ENCODE data around the gene RAB8A. TPM values are rescaled to one million over a fixed set of nuclear protein-coding genes. Genes with fewer than 3 reads are reported as not detected.

The RAB8A gene
- total RNA-seq, 1 experiment from 2014 or later: 74.0 TPM

DNA sequence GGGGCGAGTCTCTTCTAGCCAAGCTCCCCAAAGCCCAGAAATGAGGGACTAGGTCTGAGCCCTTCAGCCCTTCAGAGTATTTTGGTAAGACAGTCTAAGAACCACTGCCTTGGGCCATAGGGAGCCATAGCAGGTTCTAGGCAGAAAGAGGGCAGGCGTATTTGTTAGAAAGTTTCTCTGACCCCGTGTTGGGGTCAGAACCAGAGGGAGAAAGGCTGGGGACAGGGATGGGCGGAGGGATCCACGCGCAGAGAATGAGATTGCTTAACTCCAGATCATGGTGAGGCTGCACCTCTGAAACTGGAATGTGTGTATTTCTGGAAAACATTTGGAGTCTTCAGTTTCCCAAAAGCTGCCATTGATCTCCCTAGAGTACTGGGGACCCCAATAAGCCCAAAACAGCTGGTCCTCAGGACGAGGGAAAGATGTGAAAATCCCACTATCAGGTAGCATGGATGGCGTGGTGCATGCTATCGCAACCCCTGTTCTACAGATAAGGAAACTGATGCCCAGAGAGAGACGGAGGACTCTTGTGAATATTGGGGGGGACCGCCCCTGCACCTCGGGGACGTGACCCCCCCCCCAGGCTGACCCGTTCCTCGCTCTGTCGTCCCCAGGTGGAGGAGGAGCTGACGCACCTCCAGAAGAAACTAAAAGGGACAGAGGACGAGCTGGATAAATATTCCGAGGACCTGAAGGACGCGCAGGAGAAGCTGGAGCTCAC, 36.1 kb upstream of the RAB8A start (continued):
- TF ChIP-seq, protein P1, sequence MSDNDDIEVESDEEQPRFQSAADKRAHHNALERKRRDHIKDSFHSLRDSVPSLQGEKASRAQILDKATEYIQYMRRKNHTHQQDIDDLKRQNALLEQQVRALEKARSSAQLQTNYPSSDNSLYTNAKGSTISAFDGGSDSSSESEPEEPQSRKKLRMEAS (CRISPR knock-in tag; IDR thresholded peaks at IDR 0.05): 0 out of 2 replicates have a peak, but pooled peaks have one; percentile 13
- no peak for TF ChIP-seq FOXJ3 (CRISPR knock-in tag; IDR thresholded peaks at IDR 0.05; ENCODE audit: borderline replicate concordance)
- TF ChIP-seq, protein P2, sequence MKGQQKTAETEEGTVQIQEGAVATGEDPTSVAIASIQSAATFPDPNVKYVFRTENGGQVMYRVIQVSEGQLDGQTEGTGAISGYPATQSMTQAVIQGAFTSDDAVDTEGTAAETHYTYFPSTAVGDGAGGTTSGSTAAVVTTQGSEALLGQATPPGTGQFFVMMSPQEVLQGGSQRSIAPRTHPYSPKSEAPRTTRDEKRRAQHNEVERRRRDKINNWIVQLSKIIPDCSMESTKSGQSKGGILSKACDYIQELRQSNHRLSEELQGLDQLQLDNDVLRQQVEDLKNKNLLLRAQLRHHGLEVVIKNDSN (CRISPR knock-in tag; IDR thresholded peaks at IDR 0.05): no peak
- TF ChIP-seq, protein P3, sequence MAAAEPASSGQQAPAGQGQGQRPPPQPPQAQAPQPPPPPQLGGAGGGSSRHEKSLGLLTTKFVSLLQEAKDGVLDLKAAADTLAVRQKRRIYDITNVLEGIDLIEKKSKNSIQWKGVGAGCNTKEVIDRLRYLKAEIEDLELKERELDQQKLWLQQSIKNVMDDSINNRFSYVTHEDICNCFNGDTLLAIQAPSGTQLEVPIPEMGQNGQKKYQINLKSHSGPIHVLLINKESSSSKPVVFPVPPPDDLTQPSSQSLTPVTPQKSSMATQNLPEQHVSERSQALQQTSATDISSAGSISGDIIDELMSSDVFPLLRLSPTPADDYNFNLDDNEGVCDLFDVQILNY (CRISPR knock-in tag; IDR thresholded peaks at IDR 0.05): no peak

DNA sequence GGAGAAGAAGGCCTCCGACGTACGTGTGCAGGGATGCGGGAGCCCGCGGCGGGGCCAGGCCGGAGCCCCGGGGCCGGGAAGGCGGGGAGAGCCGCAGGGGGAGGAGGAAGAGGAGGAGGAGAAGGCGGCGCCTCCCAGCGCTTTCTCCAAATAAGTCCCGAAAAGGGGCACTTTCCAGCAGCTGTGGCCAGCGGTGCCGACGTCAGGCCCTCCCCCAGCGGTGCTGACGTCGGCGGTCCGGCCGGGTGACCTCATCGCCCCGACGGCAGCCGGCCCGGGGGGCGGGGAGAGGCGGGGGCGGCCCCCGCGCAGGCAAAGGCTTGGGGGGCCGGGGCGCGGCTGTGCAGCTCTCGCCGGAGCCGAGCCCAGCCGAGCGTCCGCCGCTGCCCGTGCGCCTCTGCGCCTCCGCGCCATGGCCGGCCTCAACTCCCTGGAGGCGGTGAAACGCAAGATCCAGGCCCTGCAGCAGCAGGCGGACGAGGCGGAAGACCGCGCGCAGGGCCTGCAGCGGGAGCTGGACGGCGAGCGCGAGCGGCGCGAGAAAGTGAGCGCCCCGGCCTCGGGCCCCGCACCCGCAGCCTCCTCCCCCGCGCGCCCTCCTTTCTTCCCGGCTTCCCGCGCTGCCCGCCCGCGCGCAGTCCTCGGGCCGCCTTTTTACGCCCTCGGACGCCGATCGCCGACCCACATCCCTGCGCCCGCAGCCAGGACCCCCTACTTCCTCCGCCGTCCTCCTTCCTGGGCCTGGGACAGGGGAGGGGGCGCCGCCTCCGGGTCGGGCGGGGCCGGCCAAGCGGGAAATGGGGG, 35.3 kb upstream of the RAB8A start, which contains the start of gene TPM4:
Gene TPM4, plus strand, starts transcription at position 342 of the 804 bp plus-strand sequence. Its CDS starts 71 bp downstream, at position 413.
- POLR2A ChIA-PET: interaction anchor here (0.6 to 2.5 kb wide), 17 partner anchors 8 to 1039 kb away, joined by 3 to 17 read pairs (median 4); partner anchors contain the start of genes FAM32A and RAB8A
- TF ChIP-seq ZNF416 (CRISPR knock-in tag; IDR thresholded peaks at IDR 0.05) (peak; percentile 89; the same call in 1 of the 2 replicates), OVOL2 (CRISPR knock-in tag; IDR thresholded peaks at IDR 0.05; ENCODE audit: borderline replicate concordance) (no peak), NFATC4 (CRISPR knock-in tag; IDR thresholded peaks at IDR 0.05) (peak; percentile 68; the same call in 1 of the 2 replicates), NR1H2 (CRISPR knock-in tag; IDR thresholded peaks at IDR 0.05) (no peak), TCF7 (CRISPR knock-in tag; IDR thresholded peaks at IDR 0.05; ENCODE audit: low read depth) (no peak), CBFB (CRISPR knock-in tag; IDR thresholded peaks at IDR 0.05; ENCODE audit: low read depth) (no peak), GRHL2 (CRISPR knock-in tag; IDR thresholded peaks at IDR 0.05; ENCODE audit: insufficient replicate concordance, severe bottlenecking) (no peak), TEAD1 (CRISPR knock-in tag; IDR thresholded peaks at IDR 0.05) (no peak), ETV6 (CRISPR knock-in tag; IDR thresholded peaks at IDR 0.05) (no peak), NFYB (CRISPR knock-in tag; conservative IDR thresholded peaks at IDR 0.05; ENCODE audit: low read depth) (no peak), ZNF121 (CRISPR knock-in tag; IDR thresholded peaks at IDR 0.05) (no peak), GABPB1 (CRISPR knock-in tag; IDR thresholded peaks at IDR 0.05) (no peak), GTF2I (CRISPR knock-in tag; conservative IDR thresholded peaks at IDR 0.05) (no peak), TEAD4 (CRISPR knock-in tag; IDR thresholded peaks at IDR 0.05) (no peak), MXD4 (CRISPR knock-in tag; IDR thresholded peaks at IDR 0.05; ENCODE audit: borderline replicate concordance) (no peak)
- TF ChIP-seq, protein P4, sequence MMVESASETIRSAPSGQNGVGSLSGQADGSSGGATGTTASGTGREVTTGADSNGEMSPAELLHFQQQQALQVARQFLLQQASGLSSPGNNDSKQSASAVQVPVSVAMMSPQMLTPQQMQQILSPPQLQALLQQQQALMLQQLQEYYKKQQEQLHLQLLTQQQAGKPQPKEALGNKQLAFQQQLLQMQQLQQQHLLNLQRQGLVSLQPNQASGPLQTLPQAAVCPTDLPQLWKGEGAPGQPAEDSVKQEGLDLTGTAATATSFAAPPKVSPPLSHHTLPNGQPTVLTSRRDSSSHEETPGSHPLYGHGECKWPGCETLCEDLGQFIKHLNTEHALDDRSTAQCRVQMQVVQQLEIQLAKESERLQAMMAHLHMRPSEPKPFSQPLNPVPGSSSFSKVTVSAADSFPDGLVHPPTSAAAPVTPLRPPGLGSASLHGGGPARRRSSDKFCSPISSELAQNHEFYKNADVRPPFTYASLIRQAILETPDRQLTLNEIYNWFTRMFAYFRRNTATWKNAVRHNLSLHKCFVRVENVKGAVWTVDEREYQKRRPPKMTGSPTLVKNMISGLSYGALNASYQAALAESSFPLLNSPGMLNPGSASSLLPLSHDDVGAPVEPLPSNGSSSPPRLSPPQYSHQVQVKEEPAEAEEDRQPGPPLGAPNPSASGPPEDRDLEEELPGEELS (CRISPR knock-in tag; IDR thresholded peaks at IDR 0.05): peak; percentile 66; the same call in 1 of the 2 replicates
- TF ChIP-seq, protein P5, sequence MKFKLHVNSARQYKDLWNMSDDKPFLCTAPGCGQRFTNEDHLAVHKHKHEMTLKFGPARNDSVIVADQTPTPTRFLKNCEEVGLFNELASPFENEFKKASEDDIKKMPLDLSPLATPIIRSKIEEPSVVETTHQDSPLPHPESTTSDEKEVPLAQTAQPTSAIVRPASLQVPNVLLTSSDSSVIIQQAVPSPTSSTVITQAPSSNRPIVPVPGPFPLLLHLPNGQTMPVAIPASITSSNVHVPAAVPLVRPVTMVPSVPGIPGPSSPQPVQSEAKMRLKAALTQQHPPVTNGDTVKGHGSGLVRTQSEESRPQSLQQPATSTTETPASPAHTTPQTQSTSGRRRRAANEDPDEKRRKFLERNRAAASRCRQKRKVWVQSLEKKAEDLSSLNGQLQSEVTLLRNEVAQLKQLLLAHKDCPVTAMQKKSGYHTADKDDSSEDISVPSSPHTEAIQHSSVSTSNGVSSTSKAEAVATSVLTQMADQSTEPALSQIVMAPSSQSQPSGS (CRISPR knock-in tag; IDR thresholded peaks at IDR 0.05; ENCODE audit: borderline replicate concordance, low read depth): no peak
- TF ChIP-seq, protein P6, sequence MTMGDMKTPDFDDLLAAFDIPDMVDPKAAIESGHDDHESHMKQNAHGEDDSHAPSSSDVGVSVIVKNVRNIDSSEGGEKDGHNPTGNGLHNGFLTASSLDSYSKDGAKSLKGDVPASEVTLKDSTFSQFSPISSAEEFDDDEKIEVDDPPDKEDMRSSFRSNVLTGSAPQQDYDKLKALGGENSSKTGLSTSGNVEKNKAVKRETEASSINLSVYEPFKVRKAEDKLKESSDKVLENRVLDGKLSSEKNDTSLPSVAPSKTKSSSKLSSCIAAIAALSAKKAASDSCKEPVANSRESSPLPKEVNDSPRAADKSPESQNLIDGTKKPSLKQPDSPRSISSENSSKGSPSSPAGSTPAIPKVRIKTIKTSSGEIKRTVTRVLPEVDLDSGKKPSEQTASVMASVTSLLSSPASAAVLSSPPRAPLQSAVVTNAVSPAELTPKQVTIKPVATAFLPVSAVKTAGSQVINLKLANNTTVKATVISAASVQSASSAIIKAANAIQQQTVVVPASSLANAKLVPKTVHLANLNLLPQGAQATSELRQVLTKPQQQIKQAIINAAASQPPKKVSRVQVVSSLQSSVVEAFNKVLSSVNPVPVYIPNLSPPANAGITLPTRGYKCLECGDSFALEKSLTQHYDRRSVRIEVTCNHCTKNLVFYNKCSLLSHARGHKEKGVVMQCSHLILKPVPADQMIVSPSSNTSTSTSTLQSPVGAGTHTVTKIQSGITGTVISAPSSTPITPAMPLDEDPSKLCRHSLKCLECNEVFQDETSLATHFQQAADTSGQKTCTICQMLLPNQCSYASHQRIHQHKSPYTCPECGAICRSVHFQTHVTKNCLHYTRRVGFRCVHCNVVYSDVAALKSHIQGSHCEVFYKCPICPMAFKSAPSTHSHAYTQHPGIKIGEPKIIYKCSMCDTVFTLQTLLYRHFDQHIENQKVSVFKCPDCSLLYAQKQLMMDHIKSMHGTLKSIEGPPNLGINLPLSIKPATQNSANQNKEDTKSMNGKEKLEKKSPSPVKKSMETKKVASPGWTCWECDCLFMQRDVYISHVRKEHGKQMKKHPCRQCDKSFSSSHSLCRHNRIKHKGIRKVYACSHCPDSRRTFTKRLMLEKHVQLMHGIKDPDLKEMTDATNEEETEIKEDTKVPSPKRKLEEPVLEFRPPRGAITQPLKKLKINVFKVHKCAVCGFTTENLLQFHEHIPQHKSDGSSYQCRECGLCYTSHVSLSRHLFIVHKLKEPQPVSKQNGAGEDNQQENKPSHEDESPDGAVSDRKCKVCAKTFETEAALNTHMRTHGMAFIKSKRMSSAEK (CRISPR knock-in tag; IDR thresholded peaks at IDR 0.05; ENCODE audit: borderline replicate concordance): no peak
- TF ChIP-seq, protein P7, sequence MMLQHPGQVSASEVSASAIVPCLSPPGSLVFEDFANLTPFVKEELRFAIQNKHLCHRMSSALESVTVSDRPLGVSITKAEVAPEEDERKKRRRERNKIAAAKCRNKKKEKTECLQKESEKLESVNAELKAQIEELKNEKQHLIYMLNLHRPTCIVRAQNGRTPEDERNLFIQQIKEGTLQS (CRISPR knock-in tag; conservative IDR thresholded peaks at IDR 0.05): no peak
- TF ChIP-seq, protein P8, sequence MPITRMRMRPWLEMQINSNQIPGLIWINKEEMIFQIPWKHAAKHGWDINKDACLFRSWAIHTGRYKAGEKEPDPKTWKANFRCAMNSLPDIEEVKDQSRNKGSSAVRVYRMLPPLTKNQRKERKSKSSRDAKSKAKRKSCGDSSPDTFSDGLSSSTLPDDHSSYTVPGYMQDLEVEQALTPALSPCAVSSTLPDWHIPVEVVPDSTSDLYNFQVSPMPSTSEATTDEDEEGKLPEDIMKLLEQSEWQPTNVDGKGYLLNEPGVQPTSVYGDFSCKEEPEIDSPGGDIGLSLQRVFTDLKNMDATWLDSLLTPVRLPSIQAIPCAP (CRISPR knock-in tag; IDR thresholded peaks at IDR 0.05): no peak

More for the DNA sequence above, 35.3 kb upstream of the RAB8A start, which contains the start of gene TPM4:
- Mint-ChIP-seq H3K36me3 (peaks cover 11% of the 10 kb centered on the region; the same call in 1 of the 2 replicates), H3K4me1 (peaks cover 56% of the 10 kb centered on the region), H3K4me3 (peak within 1 kb of the TSS; percentile 85), H3K9me3 (no peaks in the 10 kb centered on the region), H3K27ac (peak within 1 kb of the TSS; percentile 98), H3K27me3 (ENCODE audit: low read depth) (no peaks in the 10 kb centered on the region)
- DNase-seq (ENCODE audit: low spot score): peak; percentile 89
- CTCF ChIA-PET: interaction anchor here (0.6 to 8.9 kb wide), 8 partner anchors 9 to 281 kb away, joined by 3 to 100 read pairs (median 6); no protein-coding TSS in a partner anchor
- peak; percentile 76 for ATAC-seq

All from WTC11 (cell line).